ENCODE data around the gene DNAH10. TPM values are rescaled to one million over a fixed set of nuclear protein-coding genes. Genes with fewer than 3 reads are reported as not detected.
A peak's percentile ranks its signal among the peaks of the same experiment; 100 is the strongest.

DNAH10 gene
- total and polyA plus RNA-seq, 2 donors, result 0.14 to 0.90 TPM

GRCh38 chr12:123757561-123757960, 4.5 kb upstream of the DNAH10 start:
- 83% methylated on average over 6 of the region's 6 CpGs for WGBS
- DNase-seq (ENCODE audit: extremely low spot score), result no peak
- Histone ChIP-seq H3K4me1 (ENCODE audit: insufficient read depth) (no peaks in the 10 kb centered on the region), H3K4me3 (ENCODE audit: low read depth, low read length) (no peak overlapping the region), H3K27ac (ENCODE audit: low read depth) (no peak overlapping the region), H3K36me3 (ENCODE audit: insufficient read depth) (no peaks in the 10 kb centered on the region)

GRCh38 chr12:123760267-123760938, 1.7 kb upstream of the DNAH10 start:
- no peak for DNase-seq (ENCODE audit: extremely low spot score)
- Histone ChIP-seq H3K36me3 (ENCODE audit: insufficient read depth) (no peaks in the 10 kb centered on the region), H3K27ac (ENCODE audit: low read depth) (no peak overlapping the region), H3K4me3 (ENCODE audit: low read depth, low read length) (no peak overlapping the region), H3K4me1 (ENCODE audit: insufficient read depth) (no peaks in the 10 kb centered on the region)
- WGBS, result 88% methylated on average over 11 of the region's 11 CpGs

GRCh38 chr12:123762715-123763052, 583 bp downstream of the DNAH10 start:
- no peak overlapping the region for H3K27ac ChIP-seq (ENCODE audit: low read depth)
- no peak for DNase-seq (ENCODE audit: extremely low spot score)
- no peaks in the 10 kb centered on the region for H3K4me1 ChIP-seq (ENCODE audit: insufficient read depth)
- peak overlapping the region; percentile 45 for H3K4me3 ChIP-seq (ENCODE audit: low read depth, low read length)
- 23% methylated on average over 15 of the region's 15 CpGs for WGBS
- no peaks in the 10 kb centered on the region for H3K36me3 ChIP-seq (ENCODE audit: insufficient read depth)

- WGBS, result 71% methylated on average over 8 of the region's 8 CpGs
- DNase-seq (ENCODE audit: extremely low spot score), result no peak
- H3K36me3 ChIP-seq (ENCODE audit: insufficient read depth), result no peaks in the 10 kb centered on the region
- H3K4me1 ChIP-seq (ENCODE audit: insufficient read depth), result no peaks in the 10 kb centered on the region
- no peak overlapping the region for H3K27ac ChIP-seq (ENCODE audit: low read depth)
- no peak overlapping the region for H3K4me3 ChIP-seq (ENCODE audit: low read depth, low read length)
These were observed 992 bp downstream of the DNAH10 start for GRCh38 chr12:123763093-123763492.

- no peak overlapping the region for H3K27ac ChIP-seq (ENCODE audit: low read depth)
These were observed 2.0 kb downstream of the DNAH10 start for GRCh38 chr12:123764109-123764508.

GRCh38 chr12:123765504-123766035, 3.5 kb downstream of the DNAH10 start:
- WGBS, result 55% methylated on average over 2 of the region's 2 CpGs

More at GRCh38 chr12:123764109-123764508, 2.0 kb downstream of the DNAH10 start:
- H3K36me3 ChIP-seq (ENCODE audit: insufficient read depth), result no peaks in the 10 kb centered on the region
- H3K4me3 ChIP-seq (ENCODE audit: low read depth, low read length), result no peak overlapping the region
- WGBS, result 72% methylated on average over 12 of the region's 12 CpGs
- DNase-seq (ENCODE audit: extremely low spot score), result no peak
- H3K4me1 ChIP-seq (ENCODE audit: insufficient read depth), result no peaks in the 10 kb centered on the region

GRCh38 chr12:123767613-123768012, 5.5 kb downstream of the DNAH10 start:
- Histone ChIP-seq H3K27ac (ENCODE audit: low read depth) (no peak overlapping the region), H3K4me3 (ENCODE audit: low read depth, low read length) (no peak overlapping the region), H3K4me1 (ENCODE audit: insufficient read depth) (no peaks in the 10 kb centered on the region), H3K36me3 (ENCODE audit: insufficient read depth) (no peaks in the 10 kb centered on the region)
- WGBS, result 80% methylated on average over 9 of the region's 9 CpGs
- no peak for DNase-seq (ENCODE audit: extremely low spot score)

More at GRCh38 chr12:123765504-123766035, 3.5 kb downstream of the DNAH10 start:
- no peak overlapping the region for H3K27ac ChIP-seq (ENCODE audit: low read depth)
- no peak overlapping the region for H3K4me3 ChIP-seq (ENCODE audit: low read depth, low read length)
- DNase-seq (ENCODE audit: extremely low spot score), result no peak
- H3K4me1 ChIP-seq (ENCODE audit: insufficient read depth), result no peaks in the 10 kb centered on the region
- H3K36me3 ChIP-seq (ENCODE audit: insufficient read depth), result no peaks in the 10 kb centered on the region

GRCh38 chr12:123771261-123771660, 9.2 kb downstream of the DNAH10 start:
- DNase-seq (ENCODE audit: extremely low spot score), result no peak
- 81% methylated on average over 7 of the region's 7 CpGs for WGBS
- Histone ChIP-seq H3K36me3 (ENCODE audit: insufficient read depth) (no peaks in the 10 kb centered on the region), H3K4me3 (ENCODE audit: low read depth, low read length) (no peak overlapping the region), H3K27ac (ENCODE audit: low read depth) (no peak overlapping the region), H3K4me1 (ENCODE audit: insufficient read depth) (no peaks in the 10 kb centered on the region)

- H3K4me1 ChIP-seq (ENCODE audit: insufficient read depth), result no peaks in the 10 kb centered on the region
- H3K36me3 ChIP-seq (ENCODE audit: insufficient read depth), result no peaks in the 10 kb centered on the region
- DNase-seq (ENCODE audit: extremely low spot score), result no peak
- no peak overlapping the region for H3K4me3 ChIP-seq (ENCODE audit: low read depth, low read length)
- WGBS, result 82% methylated on average over 5 of the region's 5 CpGs
- H3K27ac ChIP-seq (ENCODE audit: low read depth), result no peak overlapping the region
These were observed 10.0 kb downstream of the DNAH10 start for GRCh38 chr12:123772074-123772473.

GRCh38 chr12:123773375-123773774, 11.3 kb downstream of the DNAH10 start:
- no peaks in the 10 kb centered on the region for H3K36me3 ChIP-seq (ENCODE audit: insufficient read depth)
- DNase-seq (ENCODE audit: extremely low spot score), result no peak
- no peak overlapping the region for H3K27ac ChIP-seq (ENCODE audit: low read depth)
- H3K4me3 ChIP-seq (ENCODE audit: low read depth, low read length), result no peak overlapping the region
- WGBS, result 54% methylated on average over 1 of the region's 1 CpG
- H3K4me1 ChIP-seq (ENCODE audit: insufficient read depth), result no peaks in the 10 kb centered on the region

GRCh38 chr12:123779551-123779950, 17.4 kb downstream of the DNAH10 start:
- Histone ChIP-seq H3K27ac (ENCODE audit: low read depth) (no peak overlapping the region), H3K36me3 (ENCODE audit: insufficient read depth) (no peaks in the 10 kb centered on the region), H3K4me1 (ENCODE audit: insufficient read depth) (no peaks in the 10 kb centered on the region), H3K4me3 (ENCODE audit: low read depth, low read length) (no peak overlapping the region)
- no peak for DNase-seq (ENCODE audit: extremely low spot score)

GRCh38 chr12:123782997-123783792, 21.1 kb downstream of the DNAH10 start:
- Histone ChIP-seq H3K27ac (ENCODE audit: low read depth) (no peak overlapping the region), H3K4me3 (ENCODE audit: low read depth, low read length) (no peak overlapping the region), H3K4me1 (ENCODE audit: insufficient read depth) (no peaks in the 10 kb centered on the region), H3K36me3 (ENCODE audit: insufficient read depth) (no peaks in the 10 kb centered on the region)
- no peak for DNase-seq (ENCODE audit: extremely low spot score)
- 83% methylated on average over 10 of the region's 10 CpGs for WGBS

- no peak overlapping the region for H3K27ac ChIP-seq (ENCODE audit: low read depth)
- no peak for DNase-seq (ENCODE audit: extremely low spot score)
- no peaks in the 10 kb centered on the region for H3K36me3 ChIP-seq (ENCODE audit: insufficient read depth)
- peaks cover 1% of the 10 kb centered on the region for H3K4me1 ChIP-seq (ENCODE audit: insufficient read depth)
- WGBS, result 92% methylated on average over 25 of the region's 25 CpGs
- no peak overlapping the region for H3K4me3 ChIP-seq (ENCODE audit: low read depth, low read length)
These were observed 25.4 kb downstream of the DNAH10 start for GRCh38 chr12:123787466-123787865.

GRCh38 chr12:123788541-123788940, 26.4 kb downstream of the DNAH10 start:
- no peak for DNase-seq (ENCODE audit: extremely low spot score)
- Histone ChIP-seq H3K4me1 (ENCODE audit: insufficient read depth) (peaks cover 1% of the 10 kb centered on the region), H3K36me3 (ENCODE audit: insufficient read depth) (no peaks in the 10 kb centered on the region), H3K4me3 (ENCODE audit: low read depth, low read length) (no peak overlapping the region), H3K27ac (ENCODE audit: low read depth) (no peak overlapping the region)
- WGBS, result 73% methylated on average over 9 of the region's 9 CpGs
